Liver (tissue), 9 donors: ENCODE measurements around the gene ZNF628. TPM values are rescaled to one million over a fixed set of nuclear protein-coding genes. Genes with fewer than 3 reads are reported as not detected.
A peak's percentile ranks its signal among the peaks of the same experiment; 100 is the strongest.

Source experiments
- DNase-seq: peaks from one replicate; pipeline ENCODE4 v3.0.0-alpha.2; 2017; ENCODE audit warnings: low spot score
- H3K27ac ChIP-seq, 2 donors: one replicate each; pipeline ENCODE4 v1.7.0; 2013; ENCODE audit warnings: inconsistent platforms in 2 of 2, low read length in 2 of 2, control low read depth in 1 of 2, low read depth in 1 of 2, mild to moderate bottlenecking in 1 of 2
- H3K27me3 ChIP-seq, 4 donors: one replicate each; pipeline versions ENCODE4 v1.6.1 to v1.7.0; 2013; ENCODE audit warnings: low read length in 3 of 4, inconsistent platforms in 1 of 4, mild to moderate bottlenecking in 1 of 4, moderate library complexity in 1 of 4; ENCODE audit not compliant: control insufficient read depth in 4 of 4, insufficient read depth in 4 of 4
- H3K36me3 ChIP-seq, 4 donors: one replicate each; pipeline versions ENCODE4 v1.6.1 to v1.7.0; 2013; ENCODE audit warnings: low read length in 3 of 4, mild to moderate bottlenecking in 3 of 4, low read depth in 1 of 4, moderate library complexity in 1 of 4; ENCODE audit not compliant: control insufficient read depth in 4 of 4, insufficient read depth in 3 of 4
- H3K4me1 ChIP-seq, 4 donors: one replicate each; pipeline versions ENCODE4 v1.6.1 to v1.7.0; 2013; ENCODE audit warnings: low read length in 3 of 4, mild to moderate bottlenecking in 3 of 4, moderate library complexity in 1 of 4; ENCODE audit not compliant: control insufficient read depth in 4 of 4, insufficient read depth in 4 of 4
- H3K4me3 ChIP-seq, 3 donors: one replicate each; pipeline versions ENCODE4 v1.6.1 to v1.7.0; 2013; ENCODE audit warnings: low read length in 3 of 3, control low read depth in 1 of 3, low read depth in 1 of 3, mild to moderate bottlenecking in 1 of 3
- H3K9ac ChIP-seq, 2 donors: one replicate each; pipeline ENCODE4 v1.7.0; 2013; ENCODE audit warnings: low read length in 2 of 2, mild to moderate bottlenecking in 2 of 2, moderate library complexity in 2 of 2, control low read depth in 1 of 2, low read depth in 1 of 2
- H3K9me3 ChIP-seq, 4 donors: one replicate each; pipeline versions ENCODE4 v1.6.1 to v1.7.0; 2013; ENCODE audit warnings: low read length in 3 of 4; ENCODE audit not compliant: control insufficient read depth in 4 of 4
- ATF3 ChIP-seq: IDR thresholded peaks from 2 replicates; pipeline ENCODE4 v1.6.1; 2016; ENCODE audit warnings: antibody characterized with exemption
- CTCF ChIP-seq: fragments of 150-350 bp; IDR thresholded peaks from 2 replicates; pipeline ENCODE4 v1.5.1; 2017; ENCODE audit warnings: improper control_type of control experiment, low read depth, low read length; ENCODE audit not compliant: missing input control
- EGR1 ChIP-seq, 2 donors: IDR thresholded peaks; 2 replicates each; pipeline ENCODE4 v1.6.1; 2016 to 2018; ENCODE audit warnings: antibody characterized with exemption in 2 of 2, low read depth in 2 of 2
- FOXA1 ChIP-seq: IDR thresholded peaks from 2 replicates; pipeline ENCODE4 v1.6.1; 2016; ENCODE audit warnings: antibody characterized with exemption
- FOXA2 ChIP-seq: IDR thresholded peaks from 2 replicates; pipeline ENCODE4 v1.6.1; 2016; ENCODE audit warnings: antibody characterized with exemption
- GABPA ChIP-seq, 2 donors: IDR thresholded peaks in 1 of 2; conservative IDR thresholded peaks in 1 of 2; 2 replicates each; pipeline ENCODE4 v1.6.1; 2016; ENCODE audit warnings: antibody characterized with exemption in 2 of 2, mild to moderate bottlenecking in 1 of 2, moderate library complexity in 1 of 2
- HNF4A ChIP-seq, 2 donors: conservative IDR thresholded peaks; 2 replicates each; pipeline ENCODE4 v1.6.1; 2016; ENCODE audit warnings: antibody characterized with exemption in 2 of 2, mild to moderate bottlenecking in 2 of 2
- HNF4G ChIP-seq: IDR thresholded peaks from 2 replicates; pipeline ENCODE4 v1.6.1; 2016; ENCODE audit warnings: antibody characterized with exemption
- JUND ChIP-seq, 2 donors: IDR thresholded peaks; 2 replicates each; pipeline ENCODE4 v1.6.1; 2016; ENCODE audit warnings: antibody characterized with exemption in 2 of 2
- MAX ChIP-seq: IDR thresholded peaks from 2 replicates; pipeline ENCODE4 v1.6.1; 2016; ENCODE audit warnings: antibody characterized with exemption
- RAD21 ChIP-seq, 2 donors: IDR thresholded peaks; 2 replicates each; pipeline ENCODE4 v1.6.1; 2016; ENCODE audit warnings: antibody characterized with exemption in 2 of 2, mild to moderate bottlenecking in 2 of 2
- REST ChIP-seq: IDR thresholded peaks from 2 replicates; pipeline ENCODE4 v1.6.1; 2016; ENCODE audit warnings: antibody characterized with exemption, mild to moderate bottlenecking
- RXRA ChIP-seq, 2 donors: IDR thresholded peaks; 2 replicates each; pipeline ENCODE4 v1.6.1; 2017 to 2018; ENCODE audit warnings: antibody characterized with exemption in 2 of 2, mild to moderate bottlenecking in 1 of 2
- SP1 ChIP-seq: IDR thresholded peaks from 2 replicates; pipeline ENCODE4 v1.6.1; 2018; ENCODE audit warnings: antibody characterized with exemption, mild to moderate bottlenecking
- TAF1 ChIP-seq: conservative IDR thresholded peaks from 2 replicates; pipeline ENCODE4 v1.6.1; 2016; ENCODE audit warnings: antibody characterized with exemption, mild to moderate bottlenecking
- YY1 ChIP-seq: IDR thresholded peaks from 2 replicates; pipeline ENCODE4 v1.6.1; 2016; ENCODE audit warnings: antibody characterized with exemption, mild to moderate bottlenecking
- ZBTB33 ChIP-seq: IDR thresholded peaks from 2 replicates; pipeline ENCODE4 v1.6.1; 2016; ENCODE audit warnings: antibody characterized with exemption
- WGBS: extraction: QIAGEN DNeasy Blood & Tissue Kit; methylation state at CpG from one replicate; pipeline ENCODE4 v1.1.7; 2013; 5-methylcytosine and 5-hydroxymethylcytosine counted together
- polyA plus RNA-seq, 2 donors: library from polyadenylated mRNA; stranded (reverse) in 1 of 2; unstranded in 1 of 2; fragments of 200-250 nt in 1 of 2; fragments of >200 nt in 1 of 2; fragmentation: Nextera tagmentation in 1 of 2; extraction: Ambion mirVana in 1 of 2; gene quantifications; one replicate each; pipeline versions ENCODE4 v1.2.1 to v1.2.3, GENCODE V29; 2013 to 2015
- total RNA-seq, 2 donors: library from RNA; depleted of rRNA; stranded (reverse); fragments of >200 nt; gene quantifications; one replicate each; pipeline ENCODE4 v1.2.3, GENCODE V29; 2014
- donor health status: healthy.
- donor health status: healthy.
- donor health status: healthy.
- donor health status: healthy.
- donor health status: healthy.

The ZNF628 gene
- total and polyA plus RNA-seq, 4 donors, result 0.99 to 4.4 (median 1.5) TPM

- Histone ChIP-seq H3K27ac (no peak overlapping the region), H3K27me3 (no peaks in the 10 kb centered on the region), H3K4me1 (peaks cover 0 to 6% (median 3%) of the 10 kb centered on the region in 4 donors), H3K36me3 (no peaks in the 10 kb centered on the region), H3K4me3 (no peak overlapping the region), H3K9ac (no peak overlapping the region), H3K9me3 (no peaks in the 10 kb centered on the region)
- TF ChIP-seq MAX, result no peak
- no peak for TF ChIP-seq FOXA1
- no peak for TF ChIP-seq GABPA (IDR thresholded peaks at IDR 0.05 in 1 of 2, conservative IDR thresholded peaks at IDR 0.05 in 1 of 2)
- no peak for TF ChIP-seq EGR1 (IDR thresholded peaks at IDR 0.05; ENCODE audit: low read depth in 2 of 2)
- TF ChIP-seq HNF4G, result no peak
- DNase-seq, result no peak
- 78% methylated on average over 17 of the region's 17 CpGs for WGBS
Observed at GRCh38 chr19:55503157-55503501, 26.7 kb downstream of the ZNF628 start.

GRCh38 chr19:55503502-55504251, 27.3 kb downstream of the ZNF628 start:
- Histone ChIP-seq H3K9ac (no peak overlapping the region), H3K27me3 (no peaks in the 10 kb centered on the region), H3K4me1 (peaks cover 0 to 6% (median 3%) of the 10 kb centered on the region in 4 donors), H3K36me3 (no peaks in the 10 kb centered on the region), H3K9me3 (no peaks in the 10 kb centered on the region), H3K27ac (no peak overlapping the region), H3K4me3 (peak overlapping the region in 1 of 3 donors; percentile 13)
- TF ChIP-seq MAX, result no peak
- no peak for TF ChIP-seq YY1
- no peak for TF ChIP-seq HNF4G
- no peak for TF ChIP-seq ZBTB33
- TF ChIP-seq SP1, result peak; percentile 51
- TF ChIP-seq ATF3, result no peak
- no peak for TF ChIP-seq FOXA1
- no peak for TF ChIP-seq TAF1
- TF ChIP-seq RXRA (IDR thresholded peaks at IDR 0.05), result no peak
- no peak for TF ChIP-seq FOXA2
- no peak for TF ChIP-seq HNF4A (conservative IDR thresholded peaks at IDR 0.05)
- no peak for TF ChIP-seq GABPA (IDR thresholded peaks at IDR 0.05 in 1 of 2, conservative IDR thresholded peaks at IDR 0.05 in 1 of 2)
- TF ChIP-seq CTCF, result peak; percentile 84
- no peak for TF ChIP-seq JUND (IDR thresholded peaks at IDR 0.05)
- TF ChIP-seq EGR1 (IDR thresholded peaks at IDR 0.05; ENCODE audit: low read depth in 2 of 2), result no peak
- no peak for TF ChIP-seq REST
- TF ChIP-seq RAD21 (IDR thresholded peaks at IDR 0.05), result peak; percentile 80 to 93
- peak; percentile 91 for DNase-seq
- WGBS, result 16% methylated on average over 64 of the region's 64 CpGs
